ENCODE data around the gene RTN4R. TPM values are rescaled to one million over a fixed set of nuclear protein-coding genes. Genes with fewer than 3 reads are reported as not detected.

Gene RTN4R
- total RNA-seq, 1 experiment from 2014 or later: 12.2 TPM

- ChIA-PET POLR2A (ENCODE audit: unreplicated experiment) (no interaction called here), CTCF (no interaction called here)
- no peak for ATAC-seq
- no peaks in the 10 kb centered on the region for H4K20me1 ChIP-seq (ENCODE audit: low read length)
- TF ChIP-seq, protein P1, sequence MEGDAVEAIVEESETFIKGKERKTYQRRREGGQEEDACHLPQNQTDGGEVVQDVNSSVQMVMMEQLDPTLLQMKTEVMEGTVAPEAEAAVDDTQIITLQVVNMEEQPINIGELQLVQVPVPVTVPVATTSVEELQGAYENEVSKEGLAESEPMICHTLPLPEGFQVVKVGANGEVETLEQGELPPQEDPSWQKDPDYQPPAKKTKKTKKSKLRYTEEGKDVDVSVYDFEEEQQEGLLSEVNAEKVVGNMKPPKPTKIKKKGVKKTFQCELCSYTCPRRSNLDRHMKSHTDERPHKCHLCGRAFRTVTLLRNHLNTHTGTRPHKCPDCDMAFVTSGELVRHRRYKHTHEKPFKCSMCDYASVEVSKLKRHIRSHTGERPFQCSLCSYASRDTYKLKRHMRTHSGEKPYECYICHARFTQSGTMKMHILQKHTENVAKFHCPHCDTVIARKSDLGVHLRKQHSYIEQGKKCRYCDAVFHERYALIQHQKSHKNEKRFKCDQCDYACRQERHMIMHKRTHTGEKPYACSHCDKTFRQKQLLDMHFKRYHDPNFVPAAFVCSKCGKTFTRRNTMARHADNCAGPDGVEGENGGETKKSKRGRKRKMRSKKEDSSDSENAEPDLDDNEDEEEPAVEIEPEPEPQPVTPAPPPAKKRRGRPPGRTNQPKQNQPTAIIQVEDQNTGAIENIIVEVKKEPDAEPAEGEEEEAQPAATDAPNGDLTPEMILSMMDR (conservative IDR thresholded peaks at IDR 0.05; ENCODE audit: low read depth, low read length): no peak
- TF ChIP-seq EZH2phosphoT487 (IDR thresholded peaks at IDR 0.05; ENCODE audit: borderline replicate concordance, low read length): no peak
- TF ChIP-seq EZH2 (IDR thresholded peaks at IDR 0.05; ENCODE audit: low read length, unreplicated experiment): no peak
- H3K9ac ChIP-seq (ENCODE audit: low read length): no peak overlapping the region
- no peak for DNase-seq
- peak overlapping the region; percentile 78; the same call in 1 of the 2 replicates for H3K4me2 ChIP-seq (ENCODE audit: low read length)
- H3K4me1 ChIP-seq (ENCODE audit: insufficient read depth, low read length): peaks cover 14% of the 10 kb centered on the region; the same call in 1 of the 2 replicates
- no peak overlapping the region for H3K27ac ChIP-seq (ENCODE audit: low read length)
- no peaks in the 10 kb centered on the region for H3F3A ChIP-seq (ENCODE audit: low read length, unreplicated experiment)
- BruUV-seq (replicated peaks): no TSS peak
- no peaks in the 10 kb centered on the region for H3K27me3 ChIP-seq (ENCODE audit: low read length)
- no peaks in the 10 kb centered on the region for H3K9me2 ChIP-seq (replicated peaks; ENCODE audit: low read length)
- H2AFZ ChIP-seq (ENCODE audit: low read length): no peak overlapping the region
- intact Hi-C loops (cut with micrococcal nuclease): no loop called here
- H3K4me3 ChIP-seq (ENCODE audit: low read length): no peak overlapping the region; the same call in 1 of the 2 replicates
- H3K36me3 ChIP-seq (ENCODE audit: low read depth, low read length): no peaks in the 10 kb centered on the region
- no peaks in the 10 kb centered on the region for H3K79me2 ChIP-seq (ENCODE audit: low read length)
- no peaks in the 10 kb centered on the region for H3K9me3 ChIP-seq (ENCODE audit: low read length)
Measured at GRCh38 chr22:20207277-20208025, 60.7 kb downstream of the RTN4R start.

DNA sequence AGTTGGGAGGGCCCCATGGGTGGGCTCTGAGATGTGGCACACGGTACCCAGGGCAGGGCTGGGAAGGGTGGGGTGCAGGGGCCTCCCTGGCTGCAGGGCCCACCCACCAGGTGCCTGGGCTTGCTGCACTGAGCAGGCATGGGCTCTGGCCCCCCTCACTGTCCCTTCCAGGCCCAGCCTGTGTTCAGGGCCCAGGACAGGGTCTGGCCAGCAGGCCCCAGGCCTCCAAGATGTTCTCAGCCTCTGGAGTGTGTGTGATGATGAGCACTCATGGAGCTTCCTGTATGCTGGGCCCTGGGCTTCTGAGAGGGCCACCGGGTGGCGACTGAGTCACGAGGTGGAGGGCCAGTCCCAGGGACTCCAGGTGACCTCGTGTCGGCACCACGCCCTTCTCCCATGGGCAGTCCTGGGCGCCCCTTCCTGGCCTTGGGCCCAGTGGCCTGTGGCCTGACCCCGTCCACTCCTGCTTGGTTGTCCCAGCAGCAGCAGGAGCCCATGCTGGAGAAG, 61.4 kb downstream of the RTN4R start:
- TF ChIP-seq EZH2 (IDR thresholded peaks at IDR 0.05; ENCODE audit: low read length, unreplicated experiment): no peak
- TF ChIP-seq, protein P1 (conservative IDR thresholded peaks at IDR 0.05; ENCODE audit: low read depth, low read length): no peak
- TF ChIP-seq EZH2phosphoT487 (IDR thresholded peaks at IDR 0.05; ENCODE audit: borderline replicate concordance, low read length): no peak
- Histone ChIP-seq H3K27ac (ENCODE audit: low read length) (no peak overlapping the region), H3K9me3 (ENCODE audit: low read length) (no peaks in the 10 kb centered on the region), H3K4me3 (ENCODE audit: low read length) (peak overlapping the region; percentile 64), H3K9ac (ENCODE audit: low read length) (peak overlapping the region; percentile 49), H3K27me3 (ENCODE audit: low read length) (no peaks in the 10 kb centered on the region), H3F3A (ENCODE audit: low read length, unreplicated experiment) (no peaks in the 10 kb centered on the region), H4K20me1 (ENCODE audit: low read length) (no peaks in the 10 kb centered on the region), H2AFZ (ENCODE audit: low read length) (no peak overlapping the region), H3K36me3 (ENCODE audit: low read depth, low read length) (no peaks in the 10 kb centered on the region), H3K79me2 (ENCODE audit: low read length) (no peaks in the 10 kb centered on the region), H3K4me2 (ENCODE audit: low read length) (peak overlapping the region; percentile 78), H3K9me2 (replicated peaks; ENCODE audit: low read length) (no peaks in the 10 kb centered on the region), H3K4me1 (ENCODE audit: insufficient read depth, low read length) (peaks cover 14% of the 10 kb centered on the region; the same call in 1 of the 2 replicates)
- POLR2A ChIA-PET (ENCODE audit: unreplicated experiment): no interaction called here
- BruUV-seq (replicated peaks): TSS peak; percentile 76
- intact Hi-C loops (cut with micrococcal nuclease): no loop called here
- no peak for ATAC-seq
- no peak for DNase-seq
- CTCF ChIA-PET: no interaction called here

Data from PC-3 (cell line).